Measurements from ENCODE around the gene PLA2G2E.
"Not testable (repeated sequence)": the region's sequence is repeated elsewhere in the genome, so short reads cannot be mapped to it uniquely, and the experiment has no call there.

Gene PLA2G2E

GRCh38 chr1:19882111-19883071, 41.0 kb downstream of the PLA2G2E start, which contains the start of gene OTUD3:
Gene OTUD3, plus strand, starts transcription at chr1:19882395. Its CDS starts 119 bp downstream, at chr1:19882514.
- peak; percentile 98 for DNase-seq (ENCODE audit: low spot score)

- not testable (repeated sequence) for DNase-seq (ENCODE audit: low spot score)
Observed at GRCh38 chr1:19880841-19881240, 42.6 kb downstream of the PLA2G2E start.

DNA sequence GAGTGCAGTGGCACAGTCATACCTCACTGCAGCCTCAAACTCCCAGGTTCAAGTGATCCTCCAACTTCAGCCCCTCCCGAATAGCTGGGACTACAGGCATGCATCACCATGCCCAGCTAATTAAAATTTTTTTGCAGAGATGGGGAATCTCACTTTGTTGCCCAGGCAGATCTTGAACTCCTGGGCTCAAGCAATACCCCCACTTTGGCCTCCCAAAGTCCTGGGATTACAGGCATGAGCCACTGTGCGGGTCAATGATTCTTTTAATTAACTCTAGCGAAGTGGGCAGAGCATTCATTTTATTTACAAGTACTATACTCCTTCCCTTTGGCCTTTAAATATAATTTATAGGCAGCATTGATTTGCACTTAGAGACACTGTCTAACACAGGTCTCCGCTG, 43.8 kb downstream of the PLA2G2E start:
- no peak for DNase-seq (ENCODE audit: low spot score)

- no peak for DNase-seq (ENCODE audit: low spot score)
Observed at GRCh38 chr1:19879227-19879626, 44.2 kb downstream of the PLA2G2E start.

DNA sequence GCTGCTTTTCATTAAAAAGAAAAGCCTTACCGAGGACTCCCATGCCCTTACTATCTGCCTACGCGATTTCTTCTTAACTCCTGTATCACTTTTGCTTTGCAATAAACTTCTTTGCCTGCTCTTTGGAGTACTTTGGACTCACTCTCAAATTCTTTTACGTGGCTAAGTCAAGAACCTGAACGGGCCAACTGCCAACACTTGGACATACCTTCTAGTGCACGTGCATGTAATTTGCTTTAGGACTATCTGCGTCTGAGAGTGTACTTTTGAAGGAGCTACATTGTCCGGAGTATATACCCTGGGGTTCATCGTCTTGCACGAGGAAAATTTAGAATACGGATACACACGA, 44.8 kb downstream of the PLA2G2E start:
- no peak for DNase-seq (ENCODE audit: low spot score)

- DNase-seq (ENCODE audit: low spot score), result no peak
Observed at GRCh38 chr1:19877821-19878636, 45.4 kb downstream of the PLA2G2E start.

GRCh38 chr1:19877181-19877750, 46.2 kb downstream of the PLA2G2E start:
- no peak for DNase-seq (ENCODE audit: low spot score)

- no peak for DNase-seq (ENCODE audit: low spot score)
Observed at GRCh38 chr1:19872190-19872589, 51.2 kb downstream of the PLA2G2E start.
